HepG2 (cell line): ENCODE results near the gene MLX. TPM values are rescaled to one million over a fixed set of nuclear protein-coding genes. Genes with fewer than 3 reads are reported as not detected.
A peak's percentile ranks its signal among the peaks of the same experiment; 100 is the strongest.

Experiments
- BRCA1 ChIP-seq: sonication (generic); formaldehyde crosslinking; IDR thresholded peaks from 2 replicates; pipeline ENCODE4 v1.4.0; 2020; ENCODE audit warnings: missing genetic modification reagents
- DMTF1 ChIP-seq: sonication (generic); formaldehyde crosslinking; IDR thresholded peaks from 2 replicates; pipeline ENCODE4 v1.4.0; 2020; ENCODE audit warnings: mild to moderate bottlenecking, missing genetic modification reagents
- KAT2B ChIP-seq: fragments of 150-350 bp; IDR thresholded peaks from 2 replicates; pipeline ENCODE4 v1.6.1; 2014; ENCODE audit warnings: low read depth, low read length, borderline replicate concordance
- KAT8 ChIP-seq: IDR thresholded peaks from 2 replicates; pipeline ENCODE4 v1.6.1; 2016; ENCODE audit warnings: missing genetic modification reagents, missing compliant biosample characterization
- KLF12 ChIP-seq: sonication (generic); formaldehyde crosslinking; IDR thresholded peaks from 2 replicates; pipeline ENCODE4 v1.4.0; 2020; ENCODE audit warnings: missing genetic modification reagents, borderline replicate concordance
- REL ChIP-seq: sonication (generic); formaldehyde crosslinking; conservative IDR thresholded peaks from 2 replicates; pipeline ENCODE4 v1.8.0; 2022; ENCODE audit warnings: mild to moderate bottlenecking, missing genetic modification reagents, moderate library complexity
- SIN3A ChIP-seq: IDR thresholded peaks from 2 replicates; pipeline ENCODE4 v1.6.1; 2011; ENCODE audit warnings: low read depth, mild to moderate bottlenecking, control low read depth, low read length, borderline replicate concordance
- SMAD9 ChIP-seq: sonication (generic); formaldehyde crosslinking; IDR thresholded peaks from 2 replicates; pipeline ENCODE4 v1.5.1; 2020; ENCODE audit warnings: mild to moderate bottlenecking, missing genetic modification reagents
- SMARCE1 ChIP-seq: fragments of 450-650 bp; IDR thresholded peaks from 2 replicates; pipeline ENCODE4 v1.6.1; 2017; ENCODE audit warnings: borderline replicate concordance
- SP1 ChIP-seq, 2 experiments: fragments of 450-650 bp in 1 of 2; sonication (generic) in 1 of 2; formaldehyde crosslinking in 1 of 2; IDR thresholded peaks; 2 replicates each; pipeline versions ENCODE4 v1.4.0 to v1.6.1; 2016 to 2020; ENCODE audit warnings: missing genetic modification reagents in 1 of 2
- ZBTB1 ChIP-seq: sonication (generic); formaldehyde crosslinking; IDR thresholded peaks from 2 replicates; pipeline ENCODE4 v1.4.0; 2020; ENCODE audit warnings: missing genetic modification reagents, borderline replicate concordance
- ZFP1 ChIP-seq: IDR thresholded peaks from 2 replicates; pipeline ENCODE4 v1.6.1; 2016
- ZNF275 ChIP-seq: sonication (generic); formaldehyde crosslinking; IDR thresholded peaks from 2 replicates; pipeline ENCODE4 v1.8.0; 2022; ENCODE audit warnings: missing genetic modification reagents, mild to moderate bottlenecking, inconsistent platforms, borderline replicate concordance
- ZNF326 ChIP-seq: sonication (generic); formaldehyde crosslinking; IDR thresholded peaks from 2 replicates; pipeline ENCODE4 v1.4.0; 2020; ENCODE audit warnings: missing genetic modification reagents, borderline replicate concordance
- ZNF510 ChIP-seq: sonication (generic); formaldehyde crosslinking; IDR thresholded peaks from 2 replicates; pipeline ENCODE4 v1.4.0; 2020; ENCODE audit warnings: low read depth, mild to moderate bottlenecking, missing genetic modification reagents
- ZNF577 ChIP-seq: sonication (generic); formaldehyde crosslinking; IDR thresholded peaks from 2 replicates; pipeline ENCODE4 v1.4.0; 2020; ENCODE audit warnings: mild to moderate bottlenecking, low read depth, missing genetic modification reagents, borderline replicate concordance
- ZNF597 ChIP-seq: sonication (generic); formaldehyde crosslinking; IDR thresholded peaks from 2 replicates; pipeline ENCODE4 v1.5.0; 2020; ENCODE audit warnings: missing genetic modification reagents
- ZNF619 ChIP-seq: sonication (generic); formaldehyde crosslinking; IDR thresholded peaks from 2 replicates; pipeline ENCODE4 v1.4.0; 2020; ENCODE audit warnings: mild to moderate bottlenecking, missing genetic modification reagents
- ZNF7 ChIP-seq: IDR thresholded peaks from 2 replicates; pipeline ENCODE4 v1.6.1; 2016; ENCODE audit warnings: missing biosample characterization, missing genetic modification reagents
- ZNF891 ChIP-seq: sonication (generic); formaldehyde crosslinking; IDR thresholded peaks from 2 replicates; pipeline ENCODE4 v1.5.0; 2020; ENCODE audit warnings: mild to moderate bottlenecking, missing genetic modification reagents
- polyA plus RNA-seq, 8 experiments: library from polyadenylated mRNA; depleted of rRNA in 3 of 8; stranded (reverse) in 7 of 8; unstranded in 1 of 8; fragments of >200 nt; fragmentation: Illumina TruSeq in 4 of 8; extraction: Trizol in 4 of 8; gene quantifications; 2 replicates each; pipeline versions ENCODE4 v1.2.1 to v1.2.3, GENCODE V29; 2011 to 2016; ENCODE audit warnings: low read depth in 4 of 8, missing spikeins in 1 of 8, mixed read lengths in 1 of 8; ENCODE audit not compliant: insufficient read depth in 1 of 8
- total RNA-seq, 5 experiments: library from RNA; depleted of rRNA; stranded (reverse); fragments of >200 nt; fragmentation: Illumina TruSeq; extraction: Trizol; gene quantifications; 2 replicates each; pipeline ENCODE4 v1.2.3, GENCODE V29; 2016; ENCODE audit warnings: low read depth in 1 of 5
- TF ChIP-seq, protein P1 (sequence below): sonication (generic); formaldehyde crosslinking; IDR thresholded peaks from 2 replicates; pipeline ENCODE4 v1.4.0; 2020; ENCODE audit warnings: missing genetic modification reagents

MLX gene
- total and polyA plus RNA-seq, 2 of the 13 experiments (the other 11 are each of a cell fraction or from before 2014, with no cell fraction given): 38.9 to 74.4 TPM

DNA sequence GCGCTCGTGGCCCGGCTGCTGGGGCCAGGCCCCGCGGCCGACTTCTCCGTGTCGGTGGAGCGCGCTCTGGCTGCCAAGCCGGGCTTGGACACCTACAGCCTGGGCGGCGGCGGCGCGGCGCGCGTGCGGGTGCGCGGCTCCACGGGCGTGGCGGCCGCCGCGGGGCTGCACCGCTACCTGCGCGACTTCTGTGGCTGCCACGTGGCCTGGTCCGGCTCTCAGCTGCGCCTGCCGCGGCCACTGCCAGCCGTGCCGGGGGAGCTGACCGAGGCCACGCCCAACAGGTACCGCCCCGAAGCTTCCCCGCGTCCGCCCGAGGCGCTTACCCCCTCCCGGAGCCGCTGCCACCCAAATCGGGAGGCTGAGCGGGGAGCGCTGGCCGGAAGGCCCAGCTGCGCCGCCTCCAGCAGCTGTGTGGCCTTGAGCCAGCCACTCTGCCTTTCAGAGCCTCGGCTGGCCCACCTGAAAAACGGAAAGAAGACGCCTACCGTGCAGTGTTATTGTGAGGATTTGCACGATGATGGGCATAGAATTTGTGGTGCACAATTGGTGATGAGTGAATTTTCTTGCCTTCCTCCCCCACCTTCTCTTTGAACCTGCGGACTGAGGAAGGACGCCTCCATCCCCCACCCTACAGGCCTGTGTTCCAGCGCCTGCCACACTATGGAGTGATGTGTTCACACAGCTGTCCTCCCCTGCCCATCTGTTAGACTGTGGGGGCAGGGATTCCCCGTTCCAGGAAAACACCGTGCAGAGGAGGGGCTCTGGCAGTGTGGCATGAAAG lies 30.3 kb upstream of the MLX start (continued):
- no peak for TF ChIP-seq ZNF597 (CRISPR knock-in tag)
- TF ChIP-seq KLF12: 0 out of 2 replicates have a peak, but pooled peaks have one; percentile 31
- peak; percentile 79 for TF ChIP-seq KAT8
- no peak; the same call in 1 of the 2 replicates for TF ChIP-seq ZNF619 (CRISPR knock-in tag)
- peak; percentile 68; the same call in 1 of the 2 replicates for TF ChIP-seq SIN3A
- TF ChIP-seq ZNF891 (CRISPR knock-in tag): no peak; the same call in 1 of the 2 replicates
- no peak; the same call in 1 of the 2 replicates for TF ChIP-seq ZFP1 (CRISPR knock-in tag)
- TF ChIP-seq SMARCE1: no peak
- TF ChIP-seq, protein P1, sequence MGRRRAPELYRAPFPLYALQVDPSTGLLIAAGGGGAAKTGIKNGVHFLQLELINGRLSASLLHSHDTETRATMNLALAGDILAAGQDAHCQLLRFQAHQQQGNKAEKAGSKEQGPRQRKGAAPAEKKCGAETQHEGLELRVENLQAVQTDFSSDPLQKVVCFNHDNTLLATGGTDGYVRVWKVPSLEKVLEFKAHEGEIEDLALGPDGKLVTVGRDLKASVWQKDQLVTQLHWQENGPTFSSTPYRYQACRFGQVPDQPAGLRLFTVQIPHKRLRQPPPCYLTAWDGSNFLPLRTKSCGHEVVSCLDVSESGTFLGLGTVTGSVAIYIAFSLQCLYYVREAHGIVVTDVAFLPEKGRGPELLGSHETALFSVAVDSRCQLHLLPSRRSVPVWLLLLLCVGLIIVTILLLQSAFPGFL (CRISPR knock-in tag): no peak
- TF ChIP-seq ZNF275 (CRISPR knock-in tag): peak; percentile 53; the same call in 1 of the 2 replicates
- no peak; the same call in 1 of the 2 replicates for TF ChIP-seq SMAD9 (CRISPR knock-in tag)
- no peak for TF ChIP-seq ZNF326
- peak; percentile 53; the same call in 1 of the 2 replicates for TF ChIP-seq ZNF7
- TF ChIP-seq ZNF577: no peak
- TF ChIP-seq REL (CRISPR knock-in tag): peak; percentile 69
- peak; percentile 15; the same call in 1 of the 2 replicates for TF ChIP-seq ZBTB1
- TF ChIP-seq DMTF1 (CRISPR knock-in tag): no peak
- TF ChIP-seq KAT2B: no peak
- TF ChIP-seq ZNF510: no peak
- TF ChIP-seq BRCA1 (CRISPR knock-in tag): no peak
- TF ChIP-seq SP1 (IDR thresholded peaks at IDR 0.05): no peak
- TF ChIP-seq SP1 (CRISPR knock-in tag; IDR thresholded peaks at IDR 0.05): peak; percentile 70
